ENCODE results near the gene RETREG1.

The RETREG1 gene

DNA sequence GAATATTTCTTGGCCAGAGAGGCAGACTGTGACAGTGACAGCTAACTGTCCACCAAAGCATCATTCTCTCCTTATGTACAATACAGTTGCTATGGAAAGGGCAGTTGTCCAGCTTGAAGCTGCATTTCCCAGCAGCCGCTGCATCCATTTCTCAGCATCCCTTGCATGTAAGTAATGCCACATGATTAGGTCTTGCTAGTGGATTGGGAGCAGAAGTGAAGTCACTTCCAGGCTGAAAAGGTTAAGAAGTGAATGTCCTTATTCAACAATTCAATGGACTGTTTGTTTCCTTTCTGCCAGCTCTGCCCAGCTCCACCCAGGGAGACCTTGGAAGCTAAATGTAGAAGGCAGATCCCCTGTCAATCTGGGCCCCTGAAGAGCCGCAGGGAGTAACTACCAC, 26.1 kb upstream of the RETREG1 start:
- no peak overlapping the region for H3K4me3 ChIP-seq (ENCODE audit: low read depth, low read length)
- no peak for DNase-seq (ENCODE audit: low read depth)
- in situ Hi-C loops (cut with HindIII; ENCODE audit: low sequenced_read_pairs): no loop called here
- TF ChIP-seq, protein P1, sequence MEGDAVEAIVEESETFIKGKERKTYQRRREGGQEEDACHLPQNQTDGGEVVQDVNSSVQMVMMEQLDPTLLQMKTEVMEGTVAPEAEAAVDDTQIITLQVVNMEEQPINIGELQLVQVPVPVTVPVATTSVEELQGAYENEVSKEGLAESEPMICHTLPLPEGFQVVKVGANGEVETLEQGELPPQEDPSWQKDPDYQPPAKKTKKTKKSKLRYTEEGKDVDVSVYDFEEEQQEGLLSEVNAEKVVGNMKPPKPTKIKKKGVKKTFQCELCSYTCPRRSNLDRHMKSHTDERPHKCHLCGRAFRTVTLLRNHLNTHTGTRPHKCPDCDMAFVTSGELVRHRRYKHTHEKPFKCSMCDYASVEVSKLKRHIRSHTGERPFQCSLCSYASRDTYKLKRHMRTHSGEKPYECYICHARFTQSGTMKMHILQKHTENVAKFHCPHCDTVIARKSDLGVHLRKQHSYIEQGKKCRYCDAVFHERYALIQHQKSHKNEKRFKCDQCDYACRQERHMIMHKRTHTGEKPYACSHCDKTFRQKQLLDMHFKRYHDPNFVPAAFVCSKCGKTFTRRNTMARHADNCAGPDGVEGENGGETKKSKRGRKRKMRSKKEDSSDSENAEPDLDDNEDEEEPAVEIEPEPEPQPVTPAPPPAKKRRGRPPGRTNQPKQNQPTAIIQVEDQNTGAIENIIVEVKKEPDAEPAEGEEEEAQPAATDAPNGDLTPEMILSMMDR (IDR thresholded peaks at IDR 0.05; ENCODE audit: low read depth, low read length, missing control alignments): no peak

DNA sequence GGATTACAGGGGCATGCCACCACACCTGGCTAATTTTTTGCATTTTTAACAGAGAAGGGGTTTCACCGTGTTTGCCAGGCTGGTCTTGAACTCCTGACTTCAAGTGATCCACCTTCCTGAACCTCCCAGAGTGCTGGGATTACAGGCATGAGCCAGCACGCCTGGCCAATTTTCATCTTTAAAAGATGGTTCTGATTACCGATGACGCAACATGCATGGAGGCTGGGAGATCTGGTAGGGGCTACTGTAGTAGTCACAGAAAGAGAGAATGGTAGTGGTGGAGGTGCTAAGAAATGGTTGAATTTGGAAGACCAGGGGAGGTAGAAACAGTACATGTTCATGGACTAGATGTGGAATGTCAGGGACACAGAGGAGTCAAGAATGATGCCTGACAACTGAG, 22.4 kb upstream of the RETREG1 start:
- TF ChIP-seq, protein P1 (IDR thresholded peaks at IDR 0.05; ENCODE audit: low read depth, low read length, missing control alignments): no peak
- in situ Hi-C loops (cut with HindIII; ENCODE audit: low sequenced_read_pairs): no loop called here
- no peak for DNase-seq (ENCODE audit: low read depth)
- no peak overlapping the region for H3K4me3 ChIP-seq (ENCODE audit: low read depth, low read length)

DNA sequence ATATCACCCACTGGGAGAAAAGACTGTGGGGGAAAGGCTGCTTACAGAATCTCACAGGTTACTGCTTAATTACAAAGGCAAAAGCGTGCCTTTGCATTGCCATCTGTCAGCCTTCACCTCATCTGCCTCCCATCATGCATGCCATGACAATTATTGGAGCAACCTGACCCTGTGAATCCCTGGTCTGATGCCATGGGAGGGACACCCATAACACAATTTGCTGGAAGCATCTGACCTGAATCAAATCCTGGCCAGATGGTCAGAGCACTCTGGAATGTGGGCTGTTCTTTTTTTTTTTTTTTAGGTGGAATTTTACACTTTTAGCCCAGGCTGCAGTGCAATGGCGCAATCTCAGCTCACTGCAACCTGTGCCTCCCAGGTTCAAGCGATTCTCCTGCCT, 11.6 kb upstream of the RETREG1 start:
- TF ChIP-seq, protein P1 (IDR thresholded peaks at IDR 0.05; ENCODE audit: low read depth, low read length, missing control alignments): no peak
- H3K4me3 ChIP-seq (ENCODE audit: low read depth, low read length): no peak overlapping the region
- in situ Hi-C loops (cut with HindIII; ENCODE audit: low sequenced_read_pairs): no loop called here
- no peak for DNase-seq (ENCODE audit: low read depth)

GRCh38 chr5:16626696-16627264, 10.0 kb upstream of the RETREG1 start:
- no peak overlapping the region for H3K4me3 ChIP-seq (ENCODE audit: low read depth, low read length)
- TF ChIP-seq, protein P1 (IDR thresholded peaks at IDR 0.05; ENCODE audit: low read depth, low read length, missing control alignments): no peak
- in situ Hi-C loops (cut with HindIII; ENCODE audit: low sequenced_read_pairs): no loop called here
- no peak for DNase-seq (ENCODE audit: low read depth)

GRCh38 chr5:16625096-16625495, 8.3 kb upstream of the RETREG1 start:
- TF ChIP-seq, protein P1 (IDR thresholded peaks at IDR 0.05; ENCODE audit: low read depth, low read length, missing control alignments): no peak
- in situ Hi-C loops (cut with HindIII; ENCODE audit: low sequenced_read_pairs): no loop called here
- H3K4me3 ChIP-seq (ENCODE audit: low read depth, low read length): no peak overlapping the region
- no peak for DNase-seq (ENCODE audit: low read depth)

- TF ChIP-seq, protein P1 (IDR thresholded peaks at IDR 0.05; ENCODE audit: low read depth, low read length, missing control alignments): no peak
- in situ Hi-C loops (cut with HindIII; ENCODE audit: low sequenced_read_pairs): no loop called here
- no peak for DNase-seq (ENCODE audit: low read depth)
- no peak overlapping the region for H3K4me3 ChIP-seq (ENCODE audit: low read depth, low read length)
Observed at GRCh38 chr5:16619136-16619535, 2.3 kb upstream of the RETREG1 start.

Data from astrocyte of the cerebellum (primary cell).